K562 (cell line): ENCODE results near the gene CSAG2. TPM values are rescaled to one million over a fixed set of nuclear protein-coding genes. Genes with fewer than 3 reads are reported as not detected.

Experiments used
- TFAP4 ChIP-seq: sonication (generic); formaldehyde crosslinking; IDR thresholded peaks from 2 replicates; pipeline ENCODE4 v1.8.0; 2022; ENCODE audit warnings: missing genetic modification reagents, mild to moderate bottlenecking, moderate library complexity, borderline replicate concordance
- polyA plus RNA-seq, 8 experiments: library from polyadenylated mRNA; depleted of rRNA in 4 of 8; stranded (reverse) in 5 of 8; unstranded in 3 of 8; fragments of >200 nt; fragmentation: Nextera tagmentation in 2 of 8; fragmentation: Illumina TruSeq in 1 of 8; extraction: Ambion mirVana in 2 of 8; extraction: Trizol in 1 of 8; gene quantifications; 2 replicates each; pipeline versions ENCODE4 v1.2.1 to v1.2.3, GENCODE V29; 2011 to 2014; ENCODE audit warnings: inconsistent platforms in 1 of 8, missing spikeins in 1 of 8
- total RNA-seq, 7 experiments: library from RNA; depleted of rRNA in 6 of 7; stranded (reverse); fragments of >200 nt in 6 of 7; fragmentation: Illumina TruSeq in 2 of 7; extraction: Trizol in 2 of 7; gene quantifications; 2 replicates each; pipeline versions ENCODE4 v1.2.1 to v1.2.3, GENCODE V29; 2011 to 2021; ENCODE audit warnings: low replicate concordance in 1 of 7

The CSAG2 gene
- total and polyA plus RNA-seq, 9 of the 15 experiments (the other 6 are each of a cell fraction or from before 2014, with no cell fraction given), result 0.18 to 0.38 (median 0.27) TPM; not detected in 5

- peak; percentile 38; the same call in 1 of the 2 replicates for TF ChIP-seq TFAP4 (CRISPR knock-in tag)
These were observed 50.8 kb downstream of the CSAG2 start (continued) for GRCh38 chrX:152658302-152658701.

Other genes starting within 250 kb of the CSAG2 start
Only the 7 nearest of the 11 such genes appear.
- 169 and 219 TPM in 2 replicates for gene MAGEA3, start 10.5 kb downstream of the CSAG2 start, total RNA-seq (2014; rRNA removed)
- gene MAGEA3, start 10.5 kb downstream of the CSAG2 start, total RNA-seq (2014; rRNA removed; fragmentation: Illumina TruSeq; extraction: Trizol), result 86.1 and 103 TPM in 2 replicates
- gene MAGEA3, start 10.5 kb downstream of the CSAG2 start, total RNA-seq (2015; rRNA removed; fragmentation: Illumina TruSeq; extraction: Trizol), result 150 and 154 TPM in 2 replicates
- gene MAGEA3, start 10.5 kb downstream of the CSAG2 start, total RNA-seq (2021), result 157 and 169 TPM in 2 replicates
- 124 and 144 TPM in 2 replicates for gene MAGEA3, start 10.5 kb downstream of the CSAG2 start, polyA plus RNA-seq (2011; rRNA removed)
- 187 and 197 TPM in 2 replicates for gene MAGEA3, start 10.5 kb downstream of the CSAG2 start, polyA plus RNA-seq (2014; fragmentation: Illumina TruSeq; extraction: Trizol)
- gene MAGEA3, start 10.5 kb downstream of the CSAG2 start, polyA plus RNA-seq (2014; fragmentation: Nextera tagmentation; extraction: Ambion mirVana), result 10 to 100 TPM in 1 of 2 experiments, 1 to 10 TPM in 1; 8.1 to 17.5 TPM
- 136 and 149 TPM in 2 replicates for gene MAGEA3, start 10.5 kb downstream of the CSAG2 start, polyA plus RNA-seq (2014; rRNA removed)
- gene MAGEA2B, start 5.4 kb upstream of the CSAG2 start, total RNA-seq (2014; rRNA removed), result 6.5 and 12.6 TPM in 2 replicates
- gene MAGEA2B, start 5.4 kb upstream of the CSAG2 start, total RNA-seq (2014; rRNA removed; fragmentation: Illumina TruSeq; extraction: Trizol), result 3.9 and 6.9 TPM in 2 replicates
- 10.0 and 11.9 TPM in 2 replicates for gene MAGEA2B, start 5.4 kb upstream of the CSAG2 start, total RNA-seq (2015; rRNA removed; fragmentation: Illumina TruSeq; extraction: Trizol)
- gene MAGEA2B, start 5.4 kb upstream of the CSAG2 start, total RNA-seq (2021), result 40.7 and 53.3 TPM in 2 replicates
- gene MAGEA2B, start 5.4 kb upstream of the CSAG2 start, polyA plus RNA-seq (2011; rRNA removed), result 18.3 and 34.3 TPM in 2 replicates
- gene MAGEA2B, start 5.4 kb upstream of the CSAG2 start, polyA plus RNA-seq (2014; fragmentation: Illumina TruSeq; extraction: Trizol), result 15.2 and 29.4 TPM in 2 replicates
- 1 to 10 TPM; 1.9 to 9.6 TPM for gene MAGEA2B, start 5.4 kb upstream of the CSAG2 start, polyA plus RNA-seq (2014; fragmentation: Nextera tagmentation; extraction: Ambion mirVana)
- 13.5 and 21.6 TPM in 2 replicates for gene MAGEA2B, start 5.4 kb upstream of the CSAG2 start, polyA plus RNA-seq (2014; rRNA removed)
- gene CSAG1, start 24.4 kb upstream of the CSAG2 start, total RNA-seq (2014; rRNA removed), result 43.1 and 64.4 TPM in 2 replicates
- gene CSAG1, start 24.4 kb upstream of the CSAG2 start, total RNA-seq (2014; rRNA removed; fragmentation: Illumina TruSeq; extraction: Trizol), result 57.6 and 62.1 TPM in 2 replicates
- 79.3 and 85.1 TPM in 2 replicates for gene CSAG1, start 24.4 kb upstream of the CSAG2 start, total RNA-seq (2015; rRNA removed; fragmentation: Illumina TruSeq; extraction: Trizol)
- gene CSAG1, start 24.4 kb upstream of the CSAG2 start, total RNA-seq (2021), result 56.2 and 58.3 TPM in 2 replicates
- gene CSAG1, start 24.4 kb upstream of the CSAG2 start, polyA plus RNA-seq (2011; rRNA removed), result 57.9 and 59.2 TPM in 2 replicates
- gene CSAG1, start 24.4 kb upstream of the CSAG2 start, polyA plus RNA-seq (2014; fragmentation: Illumina TruSeq; extraction: Trizol), result 89.8 and 117 TPM in 2 replicates
- gene CSAG1, start 24.4 kb upstream of the CSAG2 start, polyA plus RNA-seq (2014; fragmentation: Nextera tagmentation; extraction: Ambion mirVana), result 100 to 1,000 TPM; 158 to 170 TPM
- gene CSAG1, start 24.4 kb upstream of the CSAG2 start, polyA plus RNA-seq (2014; rRNA removed), result 51.0 and 72.4 TPM in 2 replicates
- 93.3 and 103 TPM in 2 replicates for gene MAGEA12, start 24.5 kb upstream of the CSAG2 start, total RNA-seq (2014; rRNA removed)
- gene MAGEA12, start 24.5 kb upstream of the CSAG2 start, total RNA-seq (2014; rRNA removed; fragmentation: Illumina TruSeq; extraction: Trizol), result 64.0 and 71.3 TPM in 2 replicates
- 77.4 and 78.2 TPM in 2 replicates for gene MAGEA12, start 24.5 kb upstream of the CSAG2 start, total RNA-seq (2015; rRNA removed; fragmentation: Illumina TruSeq; extraction: Trizol)
- gene MAGEA12, start 24.5 kb upstream of the CSAG2 start, total RNA-seq (2021), result 76.2 and 80.4 TPM in 2 replicates
- 87.8 and 93.3 TPM in 2 replicates for gene MAGEA12, start 24.5 kb upstream of the CSAG2 start, polyA plus RNA-seq (2011; rRNA removed)
- gene MAGEA12, start 24.5 kb upstream of the CSAG2 start, polyA plus RNA-seq (2014; fragmentation: Illumina TruSeq; extraction: Trizol), result 91.2 and 91.4 TPM in 2 replicates
- 10 to 100 TPM; 53.4 to 74.0 TPM for gene MAGEA12, start 24.5 kb upstream of the CSAG2 start, polyA plus RNA-seq (2014; fragmentation: Nextera tagmentation; extraction: Ambion mirVana)
- gene MAGEA12, start 24.5 kb upstream of the CSAG2 start, polyA plus RNA-seq (2014; rRNA removed), result 95.5 and 101 TPM in 2 replicates
- 39.7 and 43.0 TPM in 2 replicates for gene MAGEA2, start 44.6 kb upstream of the CSAG2 start, total RNA-seq (2014; rRNA removed)
- 34.9 and 35.6 TPM in 2 replicates for gene MAGEA2, start 44.6 kb upstream of the CSAG2 start, total RNA-seq (2014; rRNA removed; fragmentation: Illumina TruSeq; extraction: Trizol)
- 33.0 and 37.1 TPM in 2 replicates for gene MAGEA2, start 44.6 kb upstream of the CSAG2 start, total RNA-seq (2015; rRNA removed; fragmentation: Illumina TruSeq; extraction: Trizol)
- 23.5 and 27.5 TPM in 2 replicates for gene MAGEA2, start 44.6 kb upstream of the CSAG2 start, total RNA-seq (2021)
- gene MAGEA2, start 44.6 kb upstream of the CSAG2 start, polyA plus RNA-seq (2011; rRNA removed), result 48.5 and 80.3 TPM in 2 replicates
- 30.5 and 38.8 TPM in 2 replicates for gene MAGEA2, start 44.6 kb upstream of the CSAG2 start, polyA plus RNA-seq (2014; fragmentation: Illumina TruSeq; extraction: Trizol)
- 10 to 100 TPM; 18.6 to 32.5 TPM for gene MAGEA2, start 44.6 kb upstream of the CSAG2 start, polyA plus RNA-seq (2014; fragmentation: Nextera tagmentation; extraction: Ambion mirVana)
- 45.1 and 45.2 TPM in 2 replicates for gene MAGEA2, start 44.6 kb upstream of the CSAG2 start, polyA plus RNA-seq (2014; rRNA removed)
- 3.9 and 4.2 TPM in 2 replicates for gene CSAG3, start 49.9 kb upstream of the CSAG2 start, total RNA-seq (2014; rRNA removed)
- 11.7 and 11.9 TPM in 2 replicates for gene CSAG3, start 49.9 kb upstream of the CSAG2 start, total RNA-seq (2014; rRNA removed; fragmentation: Illumina TruSeq; extraction: Trizol)
- gene CSAG3, start 49.9 kb upstream of the CSAG2 start, total RNA-seq (2015; rRNA removed; fragmentation: Illumina TruSeq; extraction: Trizol), result 14.4 and 17.8 TPM in 2 replicates
- 12.3 and 12.7 TPM in 2 replicates for gene CSAG3, start 49.9 kb upstream of the CSAG2 start, total RNA-seq (2021)
- 18.0 and 36.6 TPM in 2 replicates for gene CSAG3, start 49.9 kb upstream of the CSAG2 start, polyA plus RNA-seq (2011; rRNA removed)
- gene CSAG3, start 49.9 kb upstream of the CSAG2 start, polyA plus RNA-seq (2014; fragmentation: Illumina TruSeq; extraction: Trizol), result 26.0 and 32.8 TPM in 2 replicates
- gene CSAG3, start 49.9 kb upstream of the CSAG2 start, polyA plus RNA-seq (2014; fragmentation: Nextera tagmentation; extraction: Ambion mirVana), result 10 to 100 TPM; 17.6 to 23.1 TPM
- gene CSAG3, start 49.9 kb upstream of the CSAG2 start, polyA plus RNA-seq (2014; rRNA removed), result 18.3 and 21.1 TPM in 2 replicates
- 132 and 140 TPM in 2 replicates for gene MAGEA6, start 60.4 kb upstream of the CSAG2 start, total RNA-seq (2014; rRNA removed)
- gene MAGEA6, start 60.4 kb upstream of the CSAG2 start, total RNA-seq (2014; rRNA removed; fragmentation: Illumina TruSeq; extraction: Trizol), result 77.9 and 80.5 TPM in 2 replicates
- 90.3 and 92.5 TPM in 2 replicates for gene MAGEA6, start 60.4 kb upstream of the CSAG2 start, total RNA-seq (2015; rRNA removed; fragmentation: Illumina TruSeq; extraction: Trizol)
- gene MAGEA6, start 60.4 kb upstream of the CSAG2 start, total RNA-seq (2021), result 107 and 113 TPM in 2 replicates
- gene MAGEA6, start 60.4 kb upstream of the CSAG2 start, polyA plus RNA-seq (2011; rRNA removed), result 95.3 and 116 TPM in 2 replicates
- gene MAGEA6, start 60.4 kb upstream of the CSAG2 start, polyA plus RNA-seq (2014; fragmentation: Illumina TruSeq; extraction: Trizol), result 103 and 119 TPM in 2 replicates
- 10 to 100 TPM; 15.4 to 26.2 TPM for gene MAGEA6, start 60.4 kb upstream of the CSAG2 start, polyA plus RNA-seq (2014; fragmentation: Nextera tagmentation; extraction: Ambion mirVana)
- 95.5 and 101 TPM in 2 replicates for gene MAGEA6, start 60.4 kb upstream of the CSAG2 start, polyA plus RNA-seq (2014; rRNA removed)